HG03432 (cell line): ENCODE measurements around the gene P2RX5.
A peak's percentile ranks its signal among the peaks of the same experiment; 100 is the strongest.

Source experiments
- ATAC-seq: cut with Tn5 transposase; IDR thresholded peaks from one replicate; pipeline ENCODE4 v1.9.1; 2021; ENCODE audit warnings: mild to moderate bottlenecking, moderate library complexity; ENCODE audit not compliant: unreplicated experiment

Gene P2RX5

GRCh38 chr17:3682033-3682432, 13.9 kb downstream of the P2RX5 start:
- no peak for ATAC-seq

GRCh38 chr17:3681565-3681964, 14.4 kb downstream of the P2RX5 start:
- no peak for ATAC-seq

GRCh38 chr17:3681057-3681456, 14.9 kb downstream of the P2RX5 start:
- no peak for ATAC-seq

GRCh38 chr17:3679531-3680126, 16.3 kb downstream of the P2RX5 start:
- ATAC-seq: no peak

- no peak for ATAC-seq
These were observed 17.0 kb downstream of the P2RX5 start for GRCh38 chr17:3678821-3679530.

- ATAC-seq: no peak
These were observed 17.7 kb downstream of the P2RX5 start for GRCh38 chr17:3678095-3678820.

GRCh38 chr17:3675886-3676285, 20.1 kb downstream of the P2RX5 start:
- ATAC-seq: no peak

- no peak for ATAC-seq
These were observed 23.4 kb downstream of the P2RX5 start for GRCh38 chr17:3672571-3672970.

GRCh38 chr17:3669548-3669947, 26.4 kb downstream of the P2RX5 start:
- ATAC-seq: no peak

GRCh38 chr17:3669085-3669347, 26.9 kb downstream of the P2RX5 start:
- ATAC-seq: no peak

- peak; percentile 86 for ATAC-seq
These were observed 27.5 kb downstream of the P2RX5 start, which contains the start of the genes EMC6 and TAX1BP3 for GRCh38 chr17:3668279-3669084. Gene EMC6, plus strand, starts transcription at chr17:3668812. Its CDS starts 335 bp downstream, at chr17:3669147. Gene TAX1BP3, minus strand, starts transcription at chr17:3668578. Its CDS starts 52 bp downstream, at chr17:3668526.

- ATAC-seq: peak; percentile 10
These were observed 28.3 kb downstream of the P2RX5 start for GRCh38 chr17:3667366-3668278.

- no peak for ATAC-seq
These were observed 29.4 kb downstream of the P2RX5 start for GRCh38 chr17:3666516-3666915.

GRCh38 chr17:3665834-3666233, 30.1 kb downstream of the P2RX5 start:
- ATAC-seq: no peak

- ATAC-seq: no peak
These were observed 32.6 kb downstream of the P2RX5 start for GRCh38 chr17:3663102-3664011.

- ATAC-seq: no peak
These were observed 35.6 kb downstream of the P2RX5 start for GRCh38 chr17:3660311-3660891.

GRCh38 chr17:3659541-3660111, 36.3 kb downstream of the P2RX5 start:
- no peak for ATAC-seq

GRCh38 chr17:3658784-3659449, 37.0 kb downstream of the P2RX5 start:
- ATAC-seq: no peak
